Epidermal melanocyte (primary cell): Measurements from ENCODE around the gene SHC4.
"Not testable (repeated sequence)": the region's sequence is repeated elsewhere in the genome, so short reads cannot be mapped to it uniquely, and the experiment has no call there.

Experiments used
- DNase-seq: peaks from one replicate; pipeline ENCODE4 v3.0.0; 2011; ENCODE audit warnings: low spot score; ENCODE audit not compliant: insufficient read length

Gene SHC4

GRCh38 chr15:48802257-48802656 lies 161.5 kb downstream of the SHC4 start:
- no peak for DNase-seq

- peak; percentile 21 for DNase-seq
Observed at GRCh38 chr15:48800811-48801455, 162.8 kb downstream of the SHC4 start.

- no peak for DNase-seq
Observed at GRCh38 chr15:48800245-48800644, 163.5 kb downstream of the SHC4 start.

GRCh38 chr15:48798319-48798718 lies 165.4 kb downstream of the SHC4 start:
- no peak for DNase-seq

GRCh38 chr15:48796930-48797329 lies 166.8 kb downstream of the SHC4 start:
- no peak for DNase-seq

- DNase-seq = no peak
Observed at GRCh38 chr15:48796521-48796920, 167.2 kb downstream of the SHC4 start.

- no peak for DNase-seq
Observed at GRCh38 chr15:48795901-48796300, 167.8 kb downstream of the SHC4 start.

- no peak for DNase-seq
Observed at GRCh38 chr15:48794697-48795134, 169.0 kb downstream of the SHC4 start.

GRCh38 chr15:48792408-48792807 lies 171.3 kb downstream of the SHC4 start:
- no peak for DNase-seq

GRCh38 chr15:48790466-48791115 lies 173.1 kb downstream of the SHC4 start:
- not testable (repeated sequence) for DNase-seq

- no peak for DNase-seq
Observed at GRCh38 chr15:48785712-48786111, 178.0 kb downstream of the SHC4 start.

GRCh38 chr15:48785195-48785594 lies 178.5 kb downstream of the SHC4 start:
- no peak for DNase-seq

- DNase-seq = no peak
Observed at GRCh38 chr15:48784756-48785155, 179.0 kb downstream of the SHC4 start.

GRCh38 chr15:48782911-48783310 lies 180.8 kb downstream of the SHC4 start:
- DNase-seq = no peak

GRCh38 chr15:48781481-48782081 lies 182.1 kb downstream of the SHC4 start:
- no peak for DNase-seq

GRCh38 chr15:48781017-48781416 lies 182.7 kb downstream of the SHC4 start:
- DNase-seq = no peak

- DNase-seq = no peak
Observed at GRCh38 chr15:48778331-48778730, 185.4 kb downstream of the SHC4 start.

- no peak for DNase-seq
Observed at GRCh38 chr15:48777645-48778330, 185.9 kb downstream of the SHC4 start.

GRCh38 chr15:48775546-48775945 lies 188.2 kb downstream of the SHC4 start:
- DNase-seq = no peak

GRCh38 chr15:48774484-48774883 lies 189.2 kb downstream of the SHC4 start:
- no peak for DNase-seq
